Mesodermal cell (in vitro differentiated cells): Measurements from ENCODE around the gene SLC35G3.

ENCODE experiments used
- H3K27ac ChIP-seq: 2 replicates; pipeline ENCODE4 v1.7.0; 2013; ENCODE audit warnings: mild to moderate bottlenecking, low read depth, low read length, moderate library complexity; ENCODE audit not compliant: severe bottlenecking
- H3K36me3 ChIP-seq: 2 replicates; pipeline ENCODE4 v1.7.1; 2013; ENCODE audit warnings: mild to moderate bottlenecking, low read length, moderate library complexity; ENCODE audit not compliant: control insufficient read depth, insufficient read depth
- H3K4me1 ChIP-seq: one replicate; pipeline ENCODE4 v1.7.1; 2013; ENCODE audit warnings: mild to moderate bottlenecking, low read length; ENCODE audit not compliant: insufficient read depth, control insufficient read depth, poor library complexity, severe bottlenecking
- H3K4me3 ChIP-seq: 2 replicates; pipeline ENCODE4 v1.7.0; 2013; ENCODE audit warnings: low read length, control low read depth, mild to moderate bottlenecking; ENCODE audit not compliant: insufficient read depth, poor library complexity, severe bottlenecking; ENCODE audit errors: extremely low read depth
- H3K9me3 ChIP-seq: 2 replicates; pipeline ENCODE4 v1.7.1; 2013; ENCODE audit warnings: mild to moderate bottlenecking, low read length, moderate library complexity; ENCODE audit not compliant: control insufficient read depth
- WGBS, 2 experiments: methylation state at CpG; one replicate each; pipeline ENCODE4 v1.1.5; 2013; ENCODE audit warnings: missing lambda C conversion rate in 2 of 2; ENCODE audit not compliant: insufficient coverage in 2 of 2; 5-methylcytosine and 5-hydroxymethylcytosine counted together

Gene SLC35G3

DNA sequence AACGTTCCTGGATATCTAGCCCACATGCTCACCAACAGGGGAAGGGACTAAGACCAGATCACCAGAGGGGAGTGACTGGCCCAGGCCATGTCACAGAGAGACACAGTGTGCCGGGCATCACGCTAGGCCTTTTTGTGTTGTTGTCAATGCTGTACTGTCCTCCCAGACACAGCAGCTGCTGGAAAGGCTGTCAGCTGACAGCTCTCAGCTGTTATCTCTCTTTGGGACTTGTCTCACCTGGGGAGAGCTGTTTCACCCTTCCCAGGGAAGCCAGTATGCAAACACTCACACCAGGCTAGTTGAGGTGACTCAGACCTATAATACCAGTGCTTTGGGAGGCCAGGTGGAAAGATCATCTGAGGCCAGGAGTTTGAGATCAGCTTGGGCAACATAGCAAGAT is 27.1 kb downstream of the SLC35G3 start:
- Histone ChIP-seq H3K9me3 (no peaks in the 10 kb centered on the region), H3K36me3 (no peaks in the 10 kb centered on the region), H3K4me1 (no peaks in the 10 kb centered on the region), H3K4me3 (no peak overlapping the region), H3K27ac (no peak overlapping the region)
- WGBS, 2 experiments: 57 to 83% methylated on average over 2 to 3 of the region's 3 CpGs

DNA sequence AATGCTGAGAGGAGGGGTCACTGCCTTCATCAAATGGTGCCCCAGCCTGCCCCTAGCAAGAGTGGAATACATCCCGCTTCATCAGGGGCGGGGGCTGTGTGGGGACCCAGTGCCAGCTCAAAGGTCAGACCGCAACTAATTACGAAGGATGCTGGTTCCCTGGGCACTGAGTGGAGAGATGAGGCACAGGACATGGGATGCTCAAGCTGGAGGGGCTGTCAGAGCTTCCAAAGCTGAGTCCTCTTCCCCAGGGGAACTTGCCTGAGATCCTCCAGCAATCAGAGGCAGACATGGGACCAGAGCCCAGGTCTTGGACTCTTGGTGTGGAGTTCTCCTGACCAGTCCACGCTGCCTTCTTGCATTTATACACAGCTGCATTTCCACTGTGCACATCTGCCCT is 27.7 kb downstream of the SLC35G3 start:
- no peak overlapping the region for H3K27ac ChIP-seq
- H3K4me1 ChIP-seq: no peaks in the 10 kb centered on the region
- H3K36me3 ChIP-seq: no peaks in the 10 kb centered on the region
- 66 to 68% methylated on average over 4 of the region's 5 CpGs for WGBS, 2 experiments
- H3K9me3 ChIP-seq: no peaks in the 10 kb centered on the region
- no peak overlapping the region for H3K4me3 ChIP-seq

DNA sequence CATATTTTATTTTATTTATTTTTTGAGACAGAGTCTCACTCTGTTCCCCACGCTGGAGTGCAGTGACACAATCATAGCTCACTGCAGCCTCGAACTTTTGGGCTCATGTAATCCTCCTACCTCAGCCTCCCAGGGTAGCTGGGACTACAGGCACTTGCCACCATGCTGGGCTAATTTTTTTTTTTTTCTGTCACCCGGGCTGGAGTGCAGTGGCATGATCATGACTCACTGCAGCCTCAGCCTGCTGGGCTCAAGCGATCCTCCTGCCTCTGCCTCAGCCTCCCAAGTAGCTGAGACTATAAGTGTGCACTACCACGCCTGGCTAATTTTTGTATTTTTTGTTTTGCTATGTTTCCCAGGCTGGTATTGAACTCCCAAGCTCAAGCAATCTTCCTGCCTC is 29.5 kb downstream of the SLC35G3 start:
- Histone ChIP-seq H3K36me3 (no peaks in the 10 kb centered on the region), H3K4me3 (no peak overlapping the region), H3K9me3 (no peaks in the 10 kb centered on the region), H3K27ac (no peak overlapping the region), H3K4me1 (no peaks in the 10 kb centered on the region)
- 66 to 73% methylated on average over 3 to 5 of the region's 5 CpGs for whole genome bisulfite sequencing, 2 experiments

DNA sequence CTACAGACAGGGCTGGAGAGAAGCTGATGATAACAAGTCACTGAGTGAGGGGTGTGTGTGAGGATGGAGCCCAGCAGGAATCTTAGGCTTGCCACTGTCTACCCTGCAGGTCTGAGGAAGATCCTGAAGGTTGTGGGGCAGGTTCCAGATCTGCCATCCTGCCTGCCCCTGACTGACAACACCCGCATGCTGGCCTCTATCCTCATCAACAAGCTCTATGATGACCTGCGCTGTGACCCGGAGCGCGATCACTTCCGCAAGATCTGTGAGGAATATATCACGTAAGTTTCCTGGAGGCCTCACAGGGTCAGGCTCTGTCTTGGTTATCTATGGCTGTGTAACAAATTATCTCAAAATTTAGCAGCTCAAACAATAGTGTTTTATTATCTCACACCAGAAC is 30.3 kb downstream of the SLC35G3 start:
- 95% methylated on average over 6 of the region's 7 CpGs; no CpG with 5 or more reads in 1 of the 2 experiments for WGBS, 2 experiments
- no peaks in the 10 kb centered on the region for H3K9me3 ChIP-seq
- no peak overlapping the region for H3K4me3 ChIP-seq
- no peaks in the 10 kb centered on the region for H3K4me1 ChIP-seq
- no peak overlapping the region for H3K27ac ChIP-seq
- H3K36me3 ChIP-seq: no peaks in the 10 kb centered on the region

DNA sequence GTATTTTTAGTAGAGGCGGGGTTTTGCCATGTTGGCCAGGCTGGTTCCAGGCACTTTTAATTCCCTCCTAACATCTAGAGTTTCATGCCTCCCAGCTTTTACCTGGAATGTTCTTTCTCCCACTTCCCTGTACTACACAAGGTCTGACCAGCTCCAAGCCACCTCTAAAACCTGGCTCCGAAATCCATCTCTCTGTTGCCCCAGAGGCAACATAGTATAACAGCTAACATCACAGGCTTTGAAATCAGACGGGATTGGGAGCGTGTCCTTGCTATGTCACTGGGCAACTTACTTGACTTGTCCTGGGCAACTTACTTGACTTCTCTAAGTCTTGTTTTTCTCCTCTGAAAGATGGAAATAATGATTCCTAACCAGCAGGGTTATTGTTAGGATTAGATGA is 31.4 kb downstream of the SLC35G3 start:
- Histone ChIP-seq H3K9me3 (no peaks in the 10 kb centered on the region), H3K4me1 (no peaks in the 10 kb centered on the region), H3K27ac (no peak overlapping the region), H3K4me3 (no peak overlapping the region), H3K36me3 (no peaks in the 10 kb centered on the region)
- 92 to 94% methylated on average over 3 to 4 of the region's 4 CpGs for WGBS, 2 experiments

DNA sequence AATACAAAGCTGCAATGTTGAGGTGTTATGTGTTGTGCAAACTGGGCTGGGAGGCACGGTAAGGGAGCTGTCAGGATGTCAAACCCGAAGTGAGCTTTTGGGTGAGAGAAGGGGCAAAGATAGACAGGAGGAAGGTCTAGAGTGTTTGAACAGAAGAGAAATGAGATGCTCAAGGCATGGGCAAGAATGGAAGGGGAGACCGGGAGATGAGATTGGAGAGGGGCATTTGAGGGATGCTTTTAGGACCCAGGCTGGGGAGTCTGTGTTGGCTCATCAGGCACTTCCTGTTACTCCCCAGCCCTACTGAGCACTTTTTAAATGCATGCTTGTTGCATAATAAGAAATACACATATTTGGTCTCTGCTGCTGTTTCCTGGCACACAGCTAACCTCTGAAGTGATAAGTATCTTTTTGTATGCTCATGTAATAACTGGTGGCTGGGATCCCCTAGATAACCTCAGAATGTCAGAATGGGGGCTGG is 32.9 kb downstream of the SLC35G3 start:
- Histone ChIP-seq H3K4me1 (no peaks in the 10 kb centered on the region), H3K9me3 (no peaks in the 10 kb centered on the region)
- 85 to 87% methylated on average over 3 of the region's 3 CpGs for WGBS, 2 experiments

DNA sequence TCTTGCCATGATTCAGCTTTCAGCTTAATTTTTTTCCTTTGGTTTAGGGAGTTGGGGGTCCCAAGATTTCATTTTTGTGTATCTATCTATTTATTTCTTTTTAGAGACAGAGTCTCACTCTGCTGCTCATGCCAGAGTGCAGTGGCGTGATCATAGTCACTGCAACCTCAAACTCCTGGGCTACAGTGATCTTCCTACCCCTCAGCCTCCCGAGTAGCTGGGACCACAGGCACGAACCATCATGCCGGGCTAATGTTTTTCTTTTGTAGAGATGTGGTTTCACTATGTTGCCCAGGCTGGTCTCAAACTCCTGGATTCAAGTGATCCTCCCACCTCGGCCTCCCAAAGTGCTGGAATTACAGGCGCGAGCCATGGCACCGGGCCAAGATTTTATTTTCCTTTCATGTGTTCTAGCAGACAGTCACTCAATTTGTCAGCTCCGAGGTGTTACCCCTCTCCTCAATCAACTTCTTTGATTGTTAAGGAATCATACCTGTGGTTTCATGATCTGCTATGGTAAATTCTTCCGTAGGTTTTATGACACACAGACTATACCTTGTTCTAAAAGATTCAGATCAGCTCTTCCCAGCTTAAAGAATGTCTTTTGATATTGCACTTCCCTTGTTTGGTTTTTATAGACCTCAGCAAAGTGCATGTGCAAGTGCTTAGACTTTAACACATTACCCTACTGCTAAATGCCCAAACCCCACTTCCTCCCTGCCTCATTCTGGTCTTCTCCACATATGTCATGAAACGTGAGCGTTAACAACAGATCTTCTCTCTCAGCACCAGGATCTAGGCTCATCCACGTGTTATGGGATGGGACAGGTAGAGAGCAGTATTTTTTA is 33.6 kb downstream of the SLC35G3 start:
- Histone ChIP-seq H3K4me3 (no peak overlapping the region), H3K36me3 (no peaks in the 10 kb centered on the region), H3K9me3 (no peaks in the 10 kb centered on the region), H3K27ac (no peak overlapping the region), H3K4me1 (no peaks in the 10 kb centered on the region)
- 90 to 92% methylated on average over 7 of the region's 13 CpGs for WGBS, 2 experiments

More for the DNA sequence above, 32.9 kb downstream of the SLC35G3 start:
- H3K27ac ChIP-seq: no peak overlapping the region
- H3K36me3 ChIP-seq: no peaks in the 10 kb centered on the region
- H3K4me3 ChIP-seq: no peak overlapping the region

DNA sequence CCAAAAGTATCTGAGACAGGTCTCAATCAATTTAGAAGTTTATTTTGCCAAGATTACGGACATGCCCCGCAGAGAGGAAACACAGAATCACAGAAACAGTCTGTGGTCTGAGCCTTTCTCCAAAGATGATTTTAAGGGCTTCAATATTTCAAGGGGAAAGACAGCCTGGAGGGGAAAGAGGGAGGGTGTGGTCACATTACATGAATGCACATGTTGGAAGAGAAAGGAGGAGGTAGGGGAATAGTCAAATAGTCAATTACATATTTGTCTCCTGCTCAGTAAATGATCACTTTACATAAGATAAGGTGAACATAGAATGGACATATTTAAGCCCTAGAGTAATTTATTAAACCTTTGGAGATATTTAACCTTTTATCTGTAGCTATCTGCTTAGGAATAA is 34.3 kb downstream of the SLC35G3 start:
- Histone ChIP-seq H3K4me3 (no peak overlapping the region), H3K4me1 (no peaks in the 10 kb centered on the region), H3K9me3 (no peaks in the 10 kb centered on the region), H3K27ac (no peak overlapping the region), H3K36me3 (no peaks in the 10 kb centered on the region)
- 83 to 86% methylated on average over 2 of the region's 2 CpGs for WGBS, 2 experiments

DNA sequence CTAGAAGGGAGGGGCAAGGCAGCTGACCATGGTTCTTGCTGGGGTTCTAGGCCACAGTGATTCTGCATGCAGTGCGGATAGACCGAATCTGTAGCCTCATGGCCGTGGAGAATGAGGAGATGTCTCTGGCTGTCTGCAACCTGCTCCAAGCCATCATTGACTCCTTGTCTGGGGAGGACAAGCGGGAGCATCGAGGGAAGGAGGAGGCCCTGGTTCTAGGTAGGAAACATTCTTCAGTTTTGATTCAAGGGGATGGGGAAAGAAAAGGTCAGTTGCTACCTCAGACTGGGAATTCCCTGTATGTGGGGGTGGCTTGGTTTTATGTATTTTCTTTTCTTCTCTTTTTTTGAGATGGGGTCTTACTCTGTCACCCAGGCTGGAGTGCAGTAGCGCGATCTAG is 38.9 kb downstream of the SLC35G3 start:
- no peaks in the 10 kb centered on the region for H3K4me1 ChIP-seq
- H3K27ac ChIP-seq: no peak overlapping the region
- H3K36me3 ChIP-seq: no peaks in the 10 kb centered on the region
- WGBS, 2 experiments: 94 to 95% methylated on average over 5 to 6 of the region's 7 CpGs
- no peaks in the 10 kb centered on the region for H3K9me3 ChIP-seq
- H3K4me3 ChIP-seq: no peak overlapping the region

DNA sequence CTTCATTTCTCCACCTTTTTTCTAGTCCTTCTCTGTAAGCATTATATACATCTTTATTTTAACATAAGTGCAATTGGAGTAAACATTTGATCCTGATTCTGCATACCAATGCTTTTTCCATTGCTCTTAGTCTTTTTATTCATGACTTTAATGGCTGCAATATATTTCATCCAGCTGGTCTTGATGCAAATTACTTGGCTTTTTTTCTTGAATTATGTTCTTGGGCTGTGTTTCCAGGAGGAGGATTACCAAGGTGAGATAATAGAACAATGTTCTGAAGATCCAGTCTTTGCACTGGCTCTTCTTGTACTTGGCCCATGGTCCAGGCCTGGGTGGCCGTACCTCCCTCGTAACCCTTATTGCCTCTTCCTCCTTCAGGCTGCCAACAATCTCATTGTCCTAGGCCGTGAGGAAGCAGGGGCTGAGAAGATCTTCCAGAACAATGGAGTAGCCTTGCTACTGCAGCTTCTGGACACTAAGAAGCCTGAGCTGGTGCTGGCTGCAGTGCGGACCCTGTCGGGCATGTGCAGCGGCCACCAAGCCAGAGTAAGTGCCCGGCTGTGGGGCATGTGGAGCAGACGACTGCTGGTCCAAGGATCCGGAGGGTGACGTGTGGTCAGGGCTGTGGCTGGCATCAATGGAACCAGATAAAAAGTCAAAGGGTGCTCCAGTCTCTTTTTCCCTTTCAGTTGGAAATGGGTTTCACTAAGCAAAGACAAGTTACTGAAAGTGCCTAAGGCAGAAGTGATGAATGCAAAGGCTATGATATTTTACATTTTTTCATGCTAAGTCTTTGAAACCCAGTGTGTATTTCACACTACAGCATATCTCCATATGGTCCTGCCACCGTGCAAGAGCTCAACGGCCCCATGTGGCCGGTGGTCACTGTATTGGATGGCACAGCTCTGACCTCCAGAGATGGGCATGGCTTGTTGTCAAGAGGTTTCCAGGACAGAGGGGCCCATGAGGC is 39.7 kb downstream of the SLC35G3 start:
- Histone ChIP-seq H3K9me3 (no peaks in the 10 kb centered on the region), H3K27ac (no peak overlapping the region), H3K36me3 (no peaks in the 10 kb centered on the region), H3K4me3 (no peak overlapping the region), H3K4me1 (no peaks in the 10 kb centered on the region)
- 89 to 97% methylated on average over 10 to 11 of the region's 13 CpGs for WGBS, 2 experiments
